Renal cortical epithelial cell (primary cell): ENCODE data around the gene ACSM6. TPM values are rescaled to one million over a fixed set of nuclear protein-coding genes. Genes with fewer than 3 reads are reported as not detected.
A peak's percentile ranks its signal among the peaks of the same experiment; 100 is the strongest.
"Not testable (repeated sequence)": the region's sequence is repeated elsewhere in the genome, so short reads cannot be mapped to it uniquely, and the experiment has no call there.

Source experiments
- DNase-seq: peaks from one replicate; pipeline ENCODE4 v3.0.0-alpha.2; 2011; ENCODE audit warnings: low read depth
- total RNA-seq: library from RNA; depleted of rRNA; stranded (reverse); fragments of >200 nt; gene quantifications from 2 replicates; pipeline ENCODE4 v1.2.3, GENCODE V29; 2014

The ACSM6 gene
- total RNA-seq, 1 donor from 2014 or later = 0.10 TPM

DNA sequence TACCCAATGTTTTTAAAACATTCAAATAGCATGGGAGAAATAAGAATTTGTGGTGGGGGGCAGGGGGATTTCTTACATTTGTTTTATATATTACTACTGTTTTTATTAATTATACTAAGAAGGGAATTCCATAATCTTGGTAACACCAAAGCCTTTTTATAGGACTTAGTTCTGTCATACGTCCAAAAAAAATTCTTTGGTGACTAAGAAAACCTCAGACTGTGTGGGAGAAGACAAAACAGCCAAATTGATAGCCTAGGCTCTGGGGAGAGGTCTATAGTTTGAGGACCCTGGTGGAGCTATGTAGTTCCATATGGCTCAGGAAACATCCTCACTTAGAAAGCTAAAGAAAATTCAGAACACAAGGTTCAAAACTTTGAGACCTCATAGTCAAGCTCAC is 23.4 kb downstream of the ACSM6 start:
- peak; percentile 8 for DNase-seq

DNA sequence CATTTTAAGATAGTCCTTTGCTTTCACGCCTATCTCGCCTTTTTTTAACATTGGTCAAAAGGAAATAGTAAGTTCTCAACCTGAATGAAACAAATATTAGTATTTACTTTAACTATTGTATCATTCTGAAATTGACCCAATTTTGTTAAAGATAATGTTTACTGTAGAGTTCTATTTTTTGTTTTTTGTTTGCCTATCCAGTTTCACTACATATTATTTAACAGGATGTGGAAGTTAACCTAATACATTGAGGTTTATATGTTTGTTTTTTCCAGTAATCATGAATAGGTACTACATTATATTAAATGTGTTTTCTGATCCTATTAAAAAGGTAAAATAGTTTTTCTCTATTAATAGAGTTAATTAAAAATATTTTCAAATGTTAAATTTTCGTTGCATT is 26.5 kb downstream of the ACSM6 start:
- no peak for DNase-seq

DNA sequence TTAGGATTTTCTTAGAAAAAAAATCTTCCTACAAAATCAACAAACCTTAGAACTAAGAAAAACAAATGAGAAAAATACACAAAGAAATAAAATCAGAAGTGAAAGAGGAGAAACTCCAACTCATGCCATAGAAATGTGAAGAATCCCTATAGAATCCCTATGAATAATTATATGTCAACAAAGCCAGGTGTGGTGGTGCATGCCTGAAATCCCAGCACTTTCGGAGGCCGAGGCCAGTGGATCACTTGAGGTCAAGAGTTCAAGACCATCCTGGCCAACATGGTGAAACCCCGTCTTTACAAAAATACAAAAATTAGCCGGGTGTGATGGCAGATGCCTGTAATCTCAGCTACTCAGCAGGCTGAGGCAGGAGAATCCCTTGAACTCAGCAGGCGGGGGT is 27.1 kb downstream of the ACSM6 start:
- peak; percentile 75 for DNase-seq

DNA sequence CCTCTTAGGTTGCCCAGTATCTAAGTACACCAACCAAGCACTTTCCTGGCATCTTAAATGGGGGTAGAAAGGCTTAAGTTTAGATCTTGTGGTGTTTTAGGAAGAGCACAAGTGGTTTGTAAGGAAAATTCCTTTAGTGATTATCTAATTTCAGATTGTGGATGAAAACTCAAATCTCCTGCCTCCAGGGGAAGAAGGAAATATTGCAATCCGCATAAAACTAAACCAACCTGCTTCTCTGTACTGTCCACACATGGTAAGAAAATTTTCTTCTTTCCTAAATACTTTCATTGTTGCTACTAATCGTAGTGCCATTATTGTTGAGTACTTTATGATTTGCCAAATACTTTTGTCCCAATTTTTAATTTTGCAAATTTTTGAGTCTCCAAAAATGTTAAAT is 31.1 kb downstream of the ACSM6 start:
- DNase-seq = no peak

DNA sequence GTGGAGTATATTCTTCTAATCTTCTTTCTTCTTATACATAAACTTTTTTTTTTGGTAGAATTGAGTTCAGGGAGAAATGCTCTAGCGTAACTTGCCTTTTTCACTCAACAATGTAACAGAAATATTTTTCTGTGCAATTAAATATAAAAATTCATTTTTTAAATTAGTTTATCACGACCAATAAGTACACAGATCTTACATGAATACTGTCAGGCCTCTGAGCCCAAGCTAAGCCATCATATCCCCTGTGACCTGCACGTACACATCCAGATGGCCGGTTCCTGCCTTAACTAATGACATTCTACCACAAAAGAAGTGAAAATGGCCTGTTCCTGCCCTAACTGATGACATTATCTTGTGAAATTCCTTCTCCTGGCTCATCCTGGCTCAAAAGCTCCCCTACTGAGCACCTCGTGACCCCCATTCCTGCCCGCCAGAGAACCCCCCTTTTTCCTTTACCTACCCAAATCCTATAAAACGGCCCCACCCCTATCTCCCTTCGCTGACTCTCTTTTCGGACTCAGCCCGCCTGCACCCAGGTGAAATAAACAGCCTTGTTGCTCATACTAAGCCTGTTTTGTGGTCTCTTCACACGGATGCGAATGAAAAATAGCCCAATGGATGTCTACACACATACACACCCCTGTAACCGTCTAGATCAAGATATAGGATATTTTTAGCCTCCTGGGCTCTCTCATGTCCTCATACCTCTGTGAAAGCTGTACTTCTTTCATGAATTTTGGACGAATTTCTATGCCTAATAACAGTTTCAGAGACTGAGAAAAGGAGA is 35.1 kb downstream of the ACSM6 start:
- not testable (repeated sequence) for DNase-seq

DNA sequence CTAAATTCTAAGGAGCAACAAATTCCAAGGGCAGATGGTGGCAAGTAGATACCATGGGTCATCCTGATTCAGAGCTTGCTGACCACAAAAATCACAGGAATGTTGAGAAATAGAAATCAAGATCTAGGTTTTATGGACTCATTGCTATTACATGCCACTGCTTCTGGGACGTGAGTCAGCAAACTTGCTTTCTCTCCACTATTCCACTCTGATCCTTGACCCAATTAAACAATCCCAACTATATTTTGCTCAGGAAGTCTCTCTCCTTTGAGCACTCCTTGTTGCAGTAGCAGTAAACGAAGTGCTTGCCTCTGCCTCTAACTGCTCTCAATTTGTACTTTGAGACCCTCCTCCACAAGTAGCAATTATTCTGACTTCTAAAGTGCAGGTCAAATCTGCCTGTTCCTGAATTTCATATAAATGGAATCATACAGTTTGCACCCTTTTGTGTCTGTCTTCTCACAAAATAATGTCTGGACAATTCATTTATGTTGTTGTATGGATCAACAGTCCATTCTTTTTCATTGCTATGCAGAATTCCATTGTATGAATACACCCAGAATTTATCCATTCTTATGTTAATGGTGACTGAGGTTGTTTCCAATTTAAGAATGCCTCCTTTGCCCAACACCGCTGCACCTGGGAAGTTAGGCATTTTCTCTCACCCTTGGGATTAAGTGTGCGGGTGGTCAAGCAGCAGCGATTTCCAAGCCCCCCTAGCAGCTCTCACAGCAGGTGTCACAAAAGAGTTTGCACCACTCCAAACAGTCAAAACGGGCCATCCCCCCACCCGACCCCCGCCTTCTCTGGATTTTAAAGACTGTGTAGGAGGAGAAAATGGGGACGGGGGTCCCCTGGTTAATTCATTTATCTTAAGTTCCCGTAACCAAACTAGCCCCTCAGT is 35.9 kb downstream of the ACSM6 start:
- DNase-seq = peak; percentile 98

DNA sequence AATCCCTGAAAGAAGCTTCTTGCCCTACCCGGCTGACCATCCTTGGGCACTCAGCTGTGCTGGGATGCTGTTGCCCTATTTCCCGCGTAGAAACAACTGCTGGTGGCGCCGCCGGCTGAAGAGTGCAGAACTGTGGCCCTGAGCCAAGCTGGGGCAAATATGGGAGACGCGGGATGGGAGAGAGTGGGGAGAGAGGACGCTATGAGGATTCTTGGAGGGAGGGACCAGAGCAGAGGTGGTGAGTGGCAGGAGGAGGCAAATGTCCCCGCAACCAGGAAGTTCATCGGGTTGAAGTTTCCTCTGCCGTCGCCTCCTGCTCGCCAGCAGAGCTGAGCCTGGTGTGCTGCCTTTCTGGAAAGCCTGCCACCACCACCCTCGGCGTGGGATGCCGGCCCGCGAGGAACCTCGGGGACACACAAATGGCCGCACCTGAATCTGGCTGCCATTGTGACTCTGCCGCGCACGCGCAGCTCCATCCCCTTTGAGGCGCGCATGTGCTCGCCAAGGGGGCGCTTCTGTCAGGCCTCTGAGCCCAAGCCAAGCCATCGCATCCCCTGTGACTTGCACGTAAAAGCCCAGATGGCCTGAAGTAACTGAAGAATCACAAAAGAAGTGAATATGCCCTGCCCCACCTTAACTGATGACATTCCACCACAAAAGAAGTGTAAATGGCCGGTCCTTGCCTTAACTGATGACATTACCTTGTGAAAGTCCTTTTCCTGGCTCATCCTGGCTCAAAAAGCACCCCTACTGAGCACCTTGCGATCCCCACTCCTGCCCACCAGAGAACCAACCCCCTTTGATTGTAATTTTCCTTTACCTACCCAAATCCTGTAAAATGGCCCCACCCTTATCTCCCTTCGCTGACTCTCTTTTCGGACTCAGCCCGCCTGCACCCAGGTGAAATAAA is 36.9 kb downstream of the ACSM6 start:
- not testable (repeated sequence) for DNase-seq

DNA sequence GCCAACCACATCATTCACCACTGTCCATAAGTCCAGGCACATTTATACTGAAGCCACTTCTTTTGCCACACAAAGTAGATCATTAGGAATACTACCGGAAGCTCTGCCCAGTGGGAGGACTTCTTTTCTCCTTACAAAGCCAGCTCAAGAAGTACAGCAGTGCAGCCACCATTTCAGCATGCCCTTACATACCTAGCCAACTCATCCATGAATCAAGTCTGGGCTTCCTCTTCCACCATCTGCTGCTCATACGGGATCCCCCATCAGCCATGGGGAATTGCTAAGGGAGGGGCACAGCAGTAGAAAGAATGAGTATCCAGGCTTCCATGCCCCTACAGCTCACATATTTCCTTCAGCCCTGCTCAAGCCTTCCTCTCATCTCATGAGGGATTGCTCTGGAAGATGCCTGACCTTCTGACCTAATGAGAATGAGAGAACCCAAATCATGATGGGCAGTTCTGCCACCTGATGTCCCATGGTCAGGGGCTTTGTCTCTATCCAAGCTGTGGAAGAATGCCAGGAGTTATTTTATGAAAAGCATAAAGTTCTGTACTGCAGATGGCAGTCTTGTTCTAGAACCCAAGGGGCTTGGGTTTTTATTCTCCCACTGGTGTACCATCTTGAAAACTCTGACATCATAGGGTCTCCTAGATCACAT is 39.5 kb downstream of the ACSM6 start:
- DNase-seq = no peak

DNA sequence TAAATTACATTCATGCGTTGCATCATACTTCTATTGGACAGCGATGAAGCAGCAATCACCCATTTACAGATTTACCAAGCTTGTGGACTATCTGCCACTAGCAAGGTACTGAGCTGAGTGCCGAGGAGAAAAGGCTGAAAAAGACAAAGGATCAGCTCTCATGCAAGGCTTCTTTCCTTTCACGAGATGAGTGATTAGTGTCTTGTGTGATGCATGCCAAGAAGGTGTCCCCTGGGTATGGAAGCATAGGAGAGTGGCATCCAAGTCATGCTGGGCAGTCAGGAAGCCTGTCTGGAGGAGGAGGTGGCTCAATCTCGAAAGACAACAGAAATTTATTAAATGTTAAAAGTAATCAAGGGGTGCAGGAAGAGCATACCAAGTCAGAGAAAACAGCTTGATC is 40.9 kb downstream of the ACSM6 start:
- no peak for DNase-seq

DNA sequence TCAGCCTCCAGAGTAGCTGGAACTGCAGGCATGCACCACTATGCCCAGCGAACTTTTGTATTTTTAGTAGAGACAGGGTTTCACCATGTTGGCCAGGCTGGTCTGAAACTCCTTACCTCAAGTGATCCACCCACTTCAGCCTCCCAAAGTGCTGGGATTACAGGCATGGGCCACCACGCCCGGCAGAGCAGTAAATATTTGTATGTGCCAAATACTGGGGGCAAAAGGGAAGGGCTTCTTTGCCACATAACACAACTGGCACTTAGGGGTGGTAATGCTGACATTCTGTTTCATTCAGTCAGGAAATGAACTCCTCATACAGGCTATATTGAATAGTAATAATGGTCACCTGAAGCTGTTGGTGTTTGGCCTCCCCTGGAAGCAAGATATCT is 41.6 kb downstream of the ACSM6 start:
- DNase-seq = no peak

DNA sequence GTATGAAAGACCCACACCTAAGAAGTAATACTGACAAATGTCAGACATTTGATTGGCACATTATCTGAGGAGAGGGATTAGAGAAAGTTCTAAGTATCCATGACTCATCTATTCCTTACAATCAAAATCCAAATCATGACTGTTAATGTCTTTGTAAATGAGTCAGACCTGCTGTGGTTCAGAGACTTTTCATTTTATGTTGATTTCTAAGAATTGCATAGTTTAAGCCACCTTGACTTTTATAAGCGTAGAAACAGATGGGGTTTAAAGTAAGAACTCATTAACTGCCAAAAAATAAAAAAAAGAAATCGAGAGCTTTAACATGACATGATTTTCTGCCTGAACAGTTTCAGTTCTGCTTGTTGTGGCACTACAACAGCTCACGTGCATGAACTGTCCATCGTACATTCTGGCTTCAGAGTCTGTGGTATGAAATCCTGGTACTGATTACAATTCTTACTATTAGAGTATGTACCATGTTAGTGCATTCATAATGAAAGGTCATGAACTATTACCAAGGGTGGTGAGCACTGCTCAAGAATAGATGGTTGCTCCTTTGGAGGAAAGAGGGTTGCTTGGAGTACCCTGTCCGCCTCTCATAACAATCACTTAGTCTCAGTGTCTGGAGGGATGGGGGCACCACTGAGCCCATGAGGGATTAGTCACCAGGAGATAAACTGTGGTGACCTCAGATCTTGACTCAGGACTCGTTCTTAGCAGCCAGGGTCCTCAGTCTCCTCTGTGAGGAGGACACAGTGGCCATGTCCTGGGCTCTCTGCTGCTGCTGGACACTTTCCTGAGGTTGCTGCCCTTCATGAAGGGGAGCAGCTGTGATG is 42.2 kb downstream of the ACSM6 start:
- DNase-seq = peak; percentile 94

DNA sequence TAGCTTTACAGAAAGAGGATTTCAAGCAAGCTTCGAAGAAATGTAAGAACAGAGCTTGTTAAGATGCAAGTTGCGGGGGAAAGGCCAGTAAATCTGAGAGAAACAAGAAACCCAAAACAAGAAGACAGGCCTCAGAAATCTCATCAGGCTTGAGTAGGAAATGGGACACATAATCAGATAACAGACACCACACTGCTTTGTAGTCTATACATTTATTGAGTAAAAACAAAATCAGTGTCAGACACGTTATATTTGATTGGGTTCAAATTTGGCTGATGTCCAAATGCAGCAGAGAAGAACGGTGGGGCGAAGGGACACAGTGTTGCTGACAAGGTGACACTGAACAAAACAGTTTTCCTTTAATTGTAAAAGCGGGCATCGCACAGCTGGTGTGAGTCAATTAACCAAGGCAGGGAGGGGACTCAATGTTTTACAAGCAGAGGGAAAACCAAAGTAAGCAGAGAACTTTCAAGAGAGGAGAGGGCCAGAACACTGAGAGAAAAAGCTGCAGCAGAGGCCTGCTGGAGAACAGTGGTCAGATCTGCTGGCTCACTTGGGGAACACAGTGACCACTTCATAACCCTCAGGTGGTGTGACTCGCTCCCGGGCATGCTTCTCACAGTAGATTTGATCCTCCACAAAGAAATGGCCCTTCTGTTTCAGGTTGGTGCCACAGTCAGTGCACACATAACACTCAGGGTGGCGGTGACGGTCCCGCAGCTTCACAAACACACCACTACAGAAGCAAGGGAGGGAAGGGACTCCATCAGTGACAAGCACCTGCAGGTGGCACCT is 43.5 kb downstream of the ACSM6 start:
- peak; percentile 63 for DNase-seq

DNA sequence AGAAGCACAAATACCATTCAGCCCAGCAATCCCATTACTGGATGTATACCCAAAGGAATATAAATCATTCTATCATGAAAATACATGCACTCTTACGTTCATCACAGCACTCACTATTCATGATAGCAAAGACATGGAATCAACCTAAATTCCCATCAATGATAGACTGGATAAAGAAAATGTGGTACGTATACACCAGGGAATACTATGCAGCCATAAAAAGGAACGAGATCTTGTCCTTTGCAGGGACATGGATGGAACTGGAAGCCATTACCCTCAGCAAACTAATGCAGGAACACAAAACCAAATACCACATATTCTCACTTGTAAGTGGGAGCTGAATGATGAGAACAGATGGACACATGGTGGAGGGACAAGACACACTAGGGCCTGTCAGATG is 46.1 kb downstream of the ACSM6 start:
- DNase-seq = not testable (repeated sequence)

DNA sequence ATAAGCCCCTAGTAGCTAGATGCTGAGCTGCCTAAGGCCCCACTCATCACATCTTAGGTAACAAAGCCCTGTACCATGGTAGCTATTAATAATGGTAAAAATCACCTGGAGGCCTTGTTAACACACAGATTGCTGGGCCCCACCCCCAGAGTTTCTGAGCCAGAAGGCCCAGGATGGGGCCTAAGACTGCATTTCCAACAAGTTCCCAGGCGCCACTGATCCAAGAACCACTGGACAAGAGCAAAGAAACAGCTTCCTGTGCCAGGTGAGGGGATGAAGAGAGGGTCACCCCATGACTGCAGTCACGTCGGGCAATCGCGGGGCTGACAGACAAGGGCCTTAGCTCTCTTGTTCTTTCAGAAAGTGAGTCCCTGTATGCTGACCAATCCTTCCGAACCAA is 46.8 kb downstream of the ACSM6 start:
- DNase-seq = no peak

DNA sequence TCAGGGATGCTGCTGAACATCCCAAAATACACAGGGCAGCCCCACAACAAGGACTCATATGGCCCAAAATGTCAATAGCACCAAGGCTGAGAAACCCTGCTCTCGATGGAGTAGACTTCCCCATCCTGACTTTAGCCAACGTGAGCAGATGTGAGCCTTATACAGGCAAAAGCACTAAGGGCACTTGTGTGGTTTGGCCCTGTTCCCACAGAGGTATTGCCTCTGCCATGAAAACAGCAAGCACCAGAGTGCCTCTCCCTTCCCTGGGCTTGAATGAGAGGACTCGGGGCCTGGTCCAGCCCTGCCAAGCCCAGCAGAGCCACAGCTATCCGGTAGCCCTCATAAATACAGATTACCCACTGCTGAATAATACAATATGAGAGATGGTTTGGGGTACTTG is 47.5 kb downstream of the ACSM6 start:
- peak; percentile 41 for DNase-seq

DNA sequence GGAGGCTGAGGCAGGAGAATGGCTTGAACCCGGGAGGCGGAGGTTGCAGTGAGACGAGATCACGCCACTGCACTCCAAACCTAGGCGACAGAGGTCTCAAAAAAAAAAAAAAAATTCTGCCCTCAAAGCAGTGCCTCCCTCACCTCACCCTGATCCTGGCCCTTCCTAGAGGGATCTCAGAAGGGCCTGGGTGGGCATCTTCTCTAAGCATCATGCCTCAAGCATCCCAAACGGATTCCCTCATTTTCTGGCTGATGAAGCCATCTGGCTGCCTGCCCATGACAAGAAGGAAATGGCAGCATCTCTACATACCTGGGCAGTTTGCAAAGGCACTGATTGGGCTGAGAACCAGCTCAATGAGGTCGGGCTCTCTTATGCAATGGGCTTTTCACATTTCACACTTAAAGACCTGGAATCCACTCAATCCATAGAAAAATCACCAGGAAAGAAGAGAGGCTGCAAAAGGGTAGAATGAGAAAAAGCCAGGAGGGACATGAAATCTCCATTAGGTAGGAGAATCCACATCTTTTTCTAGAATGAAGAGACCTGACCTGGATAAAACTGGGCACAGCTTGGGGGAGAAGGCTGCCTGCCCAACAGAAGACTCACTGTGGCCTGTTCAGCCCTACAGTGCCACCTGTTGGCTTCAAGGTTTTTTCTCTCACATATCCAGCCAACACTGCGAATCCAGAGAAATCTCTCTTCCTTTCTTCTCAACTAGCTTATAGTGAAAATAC is 48.7 kb downstream of the ACSM6 start:
- DNase-seq = peak; percentile 57

DNA sequence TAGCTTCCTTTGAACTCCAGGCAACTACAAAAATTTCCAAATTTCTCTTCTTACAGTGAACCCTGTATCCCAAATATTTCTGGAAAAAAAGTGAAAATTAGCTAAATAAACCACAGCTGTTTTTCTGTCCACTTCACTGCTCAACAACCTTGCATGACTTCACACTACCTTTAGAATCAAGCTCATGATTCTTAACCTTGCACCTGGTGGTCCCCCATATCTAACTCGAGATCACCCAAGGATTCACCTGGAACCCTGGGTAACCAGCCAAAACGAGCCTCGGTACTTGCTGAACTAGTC is 49.2 kb downstream of the ACSM6 start:
- DNase-seq = no peak

DNA sequence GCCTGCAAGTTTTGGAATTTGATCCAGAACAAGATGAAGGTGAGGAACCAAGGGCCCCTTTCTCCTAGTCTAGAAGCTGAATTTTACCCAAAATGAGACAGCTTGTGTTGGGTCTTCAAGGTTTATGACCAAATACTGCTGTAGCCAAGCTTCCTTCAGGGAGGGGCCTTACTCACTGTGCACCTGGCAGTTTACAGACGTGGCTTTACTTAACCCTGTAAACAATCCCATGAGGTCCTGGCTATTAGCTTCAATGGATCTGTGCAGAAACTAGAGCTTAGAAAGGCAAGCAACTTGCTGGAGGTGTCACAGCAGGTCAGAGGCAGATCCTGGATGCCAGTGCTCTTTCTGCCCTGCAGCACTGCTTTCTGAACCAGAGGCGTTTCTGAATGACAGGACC is 50.1 kb downstream of the ACSM6 start:
- no peak for DNase-seq

DNA sequence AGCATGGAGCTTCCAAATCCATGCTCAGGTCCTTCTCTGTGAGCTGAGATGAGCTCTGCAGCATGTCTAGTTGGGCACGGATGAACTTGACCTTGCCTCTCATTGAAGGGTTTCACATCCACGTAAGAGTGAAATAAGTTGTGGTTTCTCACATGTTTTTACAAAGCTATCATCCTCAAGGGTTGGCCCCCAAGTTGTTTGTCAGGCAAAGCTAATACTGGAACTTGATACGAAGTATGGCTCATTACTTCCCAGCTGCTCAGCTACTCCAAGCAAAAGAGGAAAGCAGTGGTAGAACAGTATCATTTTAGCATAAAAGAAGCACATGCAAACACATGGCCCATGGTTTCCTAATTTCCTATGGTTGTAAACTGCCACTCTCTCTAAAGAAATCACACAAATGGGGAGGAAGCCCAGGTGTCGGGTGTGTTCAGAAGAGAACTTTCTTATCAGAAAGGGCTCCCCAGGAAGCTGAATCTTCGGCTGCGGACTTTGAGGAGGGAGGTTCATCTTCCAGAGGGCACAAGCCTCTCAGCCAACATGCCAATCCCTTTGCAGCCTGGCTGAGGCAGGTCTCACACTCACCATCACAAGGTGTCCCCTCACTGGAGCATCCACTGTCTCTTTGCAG is 51.5 kb downstream of the ACSM6 start:
- DNase-seq = no peak
